ENCODE data around the gene SLC7A6OS. TPM values are rescaled to one million over a fixed set of nuclear protein-coding genes. Genes with fewer than 3 reads are reported as not detected.
A peak's percentile ranks its signal among the peaks of the same experiment; 100 is the strongest.

The SLC7A6OS gene
- total RNA-seq, 1 experiment from 2014 or later = 11.5 TPM

- H3K27ac ChIP-seq = no peak overlapping the region
- no peak overlapping the region for H3K4me3 ChIP-seq
- H3K27me3 ChIP-seq = no peaks in the 10 kb centered on the region
- DNase-seq = no peak
- no peaks in the 10 kb centered on the region; the same call in 1 of the 2 replicates for H3K4me1 ChIP-seq
- no peaks in the 10 kb centered on the region for H3K9me3 ChIP-seq (replicated peaks)
- 0 out of 2 replicates have a peak, but pooled peaks cover 3% of the 10 kb centered on the region for H3K36me3 ChIP-seq
These were observed 21.2 kb upstream of the SLC7A6OS start for GRCh38 chr16:68331879-68332410.

- H3K9me3 ChIP-seq (replicated peaks) = no peaks in the 10 kb centered on the region
- no peak overlapping the region for H3K27ac ChIP-seq
- DNase-seq = no peak
- H3K36me3 ChIP-seq = peaks cover 3% of the 10 kb centered on the region; the same call in 1 of the 2 replicates
- H3K27me3 ChIP-seq = no peaks in the 10 kb centered on the region
- no peaks in the 10 kb centered on the region; the same call in 1 of the 2 replicates for H3K4me1 ChIP-seq
- no peak overlapping the region for H3K4me3 ChIP-seq
These were observed 18.2 kb upstream of the SLC7A6OS start for GRCh38 chr16:68328860-68329390.

- DNase-seq = peak; percentile 72 to 82
- H3K4me3 ChIP-seq = no peak overlapping the region
- H3K27me3 ChIP-seq = no peaks in the 10 kb centered on the region
- H3K4me1 ChIP-seq = no peaks in the 10 kb centered on the region; the same call in 1 of the 2 replicates
- H3K9me3 ChIP-seq (replicated peaks) = no peaks in the 10 kb centered on the region
- H3K27ac ChIP-seq = no peak overlapping the region
- H3K36me3 ChIP-seq = peaks cover 3% of the 10 kb centered on the region; the same call in 1 of the 2 replicates
These were observed 17.6 kb upstream of the SLC7A6OS start for GRCh38 chr16:68328151-68328859.

- no peak overlapping the region for H3K27ac ChIP-seq
- no peaks in the 10 kb centered on the region for H3K9me3 ChIP-seq (replicated peaks)
- no peaks in the 10 kb centered on the region; the same call in 1 of the 2 replicates for H3K4me1 ChIP-seq
- no peak for DNase-seq
- no peak overlapping the region for H3K4me3 ChIP-seq
- peaks cover 3% of the 10 kb centered on the region; the same call in 1 of the 2 replicates for H3K36me3 ChIP-seq
- no peaks in the 10 kb centered on the region for H3K27me3 ChIP-seq
These were observed 14.1 kb upstream of the SLC7A6OS start for GRCh38 chr16:68324780-68325357.

GRCh38 chr16:68324336-68324735 is 13.6 kb upstream of the SLC7A6OS start:
- peaks cover 3% of the 10 kb centered on the region; the same call in 1 of the 2 replicates for H3K36me3 ChIP-seq
- H3K4me3 ChIP-seq = no peak overlapping the region
- H3K9me3 ChIP-seq (replicated peaks) = no peaks in the 10 kb centered on the region
- no peak overlapping the region for H3K27ac ChIP-seq
- no peaks in the 10 kb centered on the region; the same call in 1 of the 2 replicates for H3K4me1 ChIP-seq
- no peaks in the 10 kb centered on the region for H3K27me3 ChIP-seq
- no peak for DNase-seq

GRCh38 chr16:68319185-68319908 is 8.6 kb upstream of the SLC7A6OS start:
- no peaks in the 10 kb centered on the region for H3K36me3 ChIP-seq
- H3K27me3 ChIP-seq = no peaks in the 10 kb centered on the region
- H3K4me3 ChIP-seq = no peak overlapping the region
- no peak overlapping the region for H3K27ac ChIP-seq
- no peak for DNase-seq
- H3K9me3 ChIP-seq (replicated peaks) = no peaks in the 10 kb centered on the region
- H3K4me1 ChIP-seq = no peaks in the 10 kb centered on the region

GRCh38 chr16:68313116-68313515 is 2.4 kb upstream of the SLC7A6OS start:
- Histone ChIP-seq H3K9me3 (replicated peaks) (no peaks in the 10 kb centered on the region), H3K4me1 (no peaks in the 10 kb centered on the region), H3K27ac (no peak overlapping the region), H3K27me3 (no peaks in the 10 kb centered on the region), H3K4me3 (no peak overlapping the region), H3K36me3 (no peaks in the 10 kb centered on the region; the same call in none of the 2 replicates)
- no peak for DNase-seq

GRCh38 chr16:68310437-68310773 is 341 bp downstream of the SLC7A6OS start:
- H3K36me3 ChIP-seq = no peaks in the 10 kb centered on the region; the same call in none of the 2 replicates
- no peaks in the 10 kb centered on the region for H3K9me3 ChIP-seq (replicated peaks)
- no peaks in the 10 kb centered on the region for H3K27me3 ChIP-seq
- peak overlapping the region; percentile 78 for H3K27ac ChIP-seq
- DNase-seq = peak in 1 of 2 experiments; percentile 41
- peak overlapping the region; percentile 81 for H3K4me3 ChIP-seq
- H3K4me1 ChIP-seq = no peaks in the 10 kb centered on the region

- DNase-seq = no peak
- Histone ChIP-seq H3K4me1 (no peaks in the 10 kb centered on the region), H3K4me3 (peak overlapping the region; percentile 81), H3K27ac (peak overlapping the region; percentile 78; the same call in 1 of the 2 replicates), H3K9me3 (replicated peaks) (no peaks in the 10 kb centered on the region), H3K36me3 (no peaks in the 10 kb centered on the region; the same call in none of the 2 replicates), H3K27me3 (no peaks in the 10 kb centered on the region)
These were observed 947 bp downstream of the SLC7A6OS start for GRCh38 chr16:68309799-68310198.

GRCh38 chr16:68306633-68307032 is 4.1 kb downstream of the SLC7A6OS start:
- Histone ChIP-seq H3K27me3 (no peaks in the 10 kb centered on the region), H3K4me3 (no peak overlapping the region), H3K9me3 (replicated peaks) (no peaks in the 10 kb centered on the region), H3K27ac (no peak overlapping the region), H3K36me3 (peaks cover 8% of the 10 kb centered on the region), H3K4me1 (no peaks in the 10 kb centered on the region)
- DNase-seq = no peak

GRCh38 chr16:68300734-68301459 is 9.8 kb downstream of the SLC7A6OS start:
- Histone ChIP-seq H3K36me3 (peaks cover 28% of the 10 kb centered on the region), H3K4me1 (peaks cover 20% of the 10 kb centered on the region), H3K9me3 (replicated peaks) (no peaks in the 10 kb centered on the region), H3K27me3 (no peaks in the 10 kb centered on the region), H3K27ac (no peak overlapping the region), H3K4me3 (no peak overlapping the region)
- DNase-seq = no peak

GRCh38 chr16:68299571-68300453 is 10.9 kb downstream of the SLC7A6OS start:
- Histone ChIP-seq H3K9me3 (replicated peaks) (no peaks in the 10 kb centered on the region), H3K27ac (peak overlapping the region; percentile 33; the same call in 1 of the 2 replicates), H3K36me3 (peaks cover 28% of the 10 kb centered on the region), H3K27me3 (no peaks in the 10 kb centered on the region), H3K4me3 (no peak overlapping the region), H3K4me1 (peaks cover 20% of the 10 kb centered on the region)
- no peak for DNase-seq

GRCh38 chr16:68298907-68299561 is 11.7 kb downstream of the SLC7A6OS start:
- peaks cover 28% of the 10 kb centered on the region for H3K36me3 ChIP-seq
- H3K4me3 ChIP-seq = no peak overlapping the region
- peak; percentile 67 to 74 for DNase-seq
- peak overlapping the region; percentile 33; the same call in 1 of the 2 replicates for H3K27ac ChIP-seq
- no peaks in the 10 kb centered on the region for H3K27me3 ChIP-seq
- no peaks in the 10 kb centered on the region for H3K9me3 ChIP-seq (replicated peaks)
- peaks cover 20% of the 10 kb centered on the region for H3K4me1 ChIP-seq
